Activated CD8-positive, alpha-beta memory T cell treated with anti-CD3 and anti-CD28 coated beads, Interleukin-2, amount 50 U/mL, for 1 hour (primary cell): ENCODE data around the gene CDHR5.

Source experiments
- DNase-seq: peaks from one replicate; pipeline ENCODE4 v3.0.0-alpha.2; 2020; ENCODE audit errors: extremely low read depth

The CDHR5 gene

GRCh38 chr11:610146-610801 is 14.5 kb downstream of the CDHR5 start:
- no peak for DNase-seq

- DNase-seq = no peak
Measured at GRCh38 chr11:609341-609811, 15.4 kb downstream of the CDHR5 start.

- no peak for DNase-seq
Measured at GRCh38 chr11:608791-609251, 15.9 kb downstream of the CDHR5 start.

GRCh38 chr11:607971-608659 is 16.6 kb downstream of the CDHR5 start:
- DNase-seq = no peak

GRCh38 chr11:607020-607780 is 17.6 kb downstream of the CDHR5 start:
- no peak for DNase-seq

GRCh38 chr11:606245-606644 is 18.5 kb downstream of the CDHR5 start:
- no peak for DNase-seq

GRCh38 chr11:605286-606129 is 19.2 kb downstream of the CDHR5 start:
- no peak for DNase-seq

- no peak for DNase-seq
Measured at GRCh38 chr11:603154-603553, 21.6 kb downstream of the CDHR5 start.

- DNase-seq = no peak
Measured at GRCh38 chr11:601573-602245, 23.0 kb downstream of the CDHR5 start.

GRCh38 chr11:598005-598680 is 26.6 kb downstream of the CDHR5 start:
- no peak for DNase-seq

- no peak for DNase-seq
Measured at GRCh38 chr11:597166-597725, 27.5 kb downstream of the CDHR5 start.

GRCh38 chr11:596374-596773 is 28.4 kb downstream of the CDHR5 start:
- DNase-seq = no peak

GRCh38 chr11:595400-595799 is 29.4 kb downstream of the CDHR5 start:
- DNase-seq = no peak

- no peak for DNase-seq
Measured at GRCh38 chr11:593347-593746, 31.4 kb downstream of the CDHR5 start.

GRCh38 chr11:592918-593317 is 31.8 kb downstream of the CDHR5 start:
- no peak for DNase-seq

- no peak for DNase-seq
Measured at GRCh38 chr11:592501-592900, 32.3 kb downstream of the CDHR5 start.

- DNase-seq = no peak
Measured at GRCh38 chr11:590997-591396, 33.8 kb downstream of the CDHR5 start.

- DNase-seq = no peak
Measured at GRCh38 chr11:589798-590197, 35.0 kb downstream of the CDHR5 start.

- peak; percentile 87 for DNase-seq
Measured at GRCh38 chr11:587978-588380, 36.8 kb downstream of the CDHR5 start.

GRCh38 chr11:587546-587945 is 37.2 kb downstream of the CDHR5 start:
- no peak for DNase-seq
